GOT3 (cell line): ENCODE measurements around the gene COL17A1.

ENCODE experiments used
- DNase-seq: peaks from one replicate; lab custom pipeline; 2025; ENCODE audit warnings: mixed read lengths; lab: John Stamatoyannopoulos, UW

COL17A1 gene

DNA sequence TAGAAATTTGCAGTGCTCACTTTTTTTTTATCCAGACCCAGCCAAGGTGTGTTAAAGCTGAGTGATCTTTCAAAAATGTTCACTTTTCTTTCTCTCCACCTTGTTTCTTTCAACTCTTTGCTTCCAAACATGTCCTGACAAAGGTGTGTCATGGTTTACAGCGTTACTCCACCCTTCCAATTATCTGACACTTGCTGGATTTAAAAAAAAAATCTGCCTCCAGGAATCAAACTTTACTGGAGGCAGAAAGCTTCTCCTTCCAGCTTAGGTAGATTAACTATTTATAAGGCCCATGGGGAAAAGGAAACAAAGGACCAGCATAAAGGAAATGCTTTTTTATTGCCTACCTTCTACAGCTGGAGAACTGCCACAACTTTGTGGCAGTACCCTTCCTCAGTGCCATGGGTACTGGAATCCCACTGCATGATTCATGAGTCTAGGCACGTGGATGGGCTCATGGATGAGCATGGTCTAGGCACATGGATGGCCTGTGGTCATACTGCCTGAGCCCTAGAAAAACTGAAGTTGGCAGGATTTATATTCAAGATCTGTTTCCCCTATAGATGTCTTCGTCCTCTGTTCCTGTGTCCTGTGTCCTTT, at the start of gene COL17A1:
Gene COL17A1, minus strand, starts transcription at position 80 of the 600 bp plus-strand sequence. CDS start 5,207 bp downstream, outside the sequence.
- DNase-seq, result no peak

DNA sequence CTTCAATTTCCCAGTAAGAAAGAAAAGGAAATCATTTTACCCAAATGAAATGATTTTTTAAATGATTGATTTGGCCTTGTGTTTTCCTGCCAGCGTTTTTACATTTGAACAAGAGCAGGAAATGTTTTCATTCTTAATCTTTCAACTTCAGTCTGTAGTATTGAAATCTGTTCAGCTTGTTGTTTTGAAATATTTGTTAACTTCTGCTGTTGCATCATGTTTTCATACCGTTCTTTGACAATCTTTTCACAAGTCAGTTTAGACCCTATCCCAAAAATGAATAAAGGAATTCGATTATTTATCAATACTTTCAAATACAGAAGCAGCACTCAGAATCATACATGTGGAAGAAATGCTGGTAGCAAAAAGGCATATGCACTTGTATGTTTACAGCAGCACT, 44.4 kb upstream of the COL17A1 start:
- no peak for DNase-seq

DNA sequence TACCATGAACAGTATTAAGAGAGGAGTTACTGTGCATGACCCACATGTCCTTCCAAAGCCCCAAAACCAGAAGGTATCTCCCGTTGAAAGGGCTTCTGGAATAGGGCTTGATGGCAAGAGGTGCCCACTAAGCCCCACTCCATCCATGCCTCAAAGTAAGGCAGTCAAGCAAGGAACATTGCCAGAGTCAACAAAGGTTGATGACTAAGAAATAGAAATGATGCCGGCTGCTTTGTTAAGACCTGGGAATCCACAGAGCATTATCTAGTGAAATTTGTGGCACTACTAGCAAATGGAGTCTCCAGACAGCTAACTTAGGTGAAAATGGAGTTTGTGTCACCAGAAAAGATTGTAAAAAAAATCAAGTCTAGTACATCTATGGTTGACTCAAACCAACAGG, 42.5 kb upstream of the COL17A1 start:
- no peak for DNase-seq

DNA sequence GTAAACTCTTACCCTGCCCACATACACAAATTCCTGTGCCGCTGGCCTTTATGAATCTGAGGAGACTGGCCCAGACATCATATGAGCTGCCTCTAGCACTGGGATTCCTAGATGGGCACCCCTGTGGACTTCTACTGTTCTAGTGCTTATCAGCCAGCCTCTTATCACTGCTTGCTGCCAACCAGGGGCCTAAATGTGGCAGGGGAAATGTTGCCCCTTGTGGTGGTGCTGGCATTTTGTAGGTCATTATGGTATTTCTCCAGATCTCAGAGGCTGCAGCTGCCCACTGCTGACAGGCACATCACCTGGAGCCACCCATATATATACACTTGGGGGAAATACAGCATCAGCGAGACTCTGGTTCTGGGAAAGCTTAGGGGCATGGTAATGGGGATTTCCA, 41.7 kb upstream of the COL17A1 start:
- DNase-seq, result no peak

DNA sequence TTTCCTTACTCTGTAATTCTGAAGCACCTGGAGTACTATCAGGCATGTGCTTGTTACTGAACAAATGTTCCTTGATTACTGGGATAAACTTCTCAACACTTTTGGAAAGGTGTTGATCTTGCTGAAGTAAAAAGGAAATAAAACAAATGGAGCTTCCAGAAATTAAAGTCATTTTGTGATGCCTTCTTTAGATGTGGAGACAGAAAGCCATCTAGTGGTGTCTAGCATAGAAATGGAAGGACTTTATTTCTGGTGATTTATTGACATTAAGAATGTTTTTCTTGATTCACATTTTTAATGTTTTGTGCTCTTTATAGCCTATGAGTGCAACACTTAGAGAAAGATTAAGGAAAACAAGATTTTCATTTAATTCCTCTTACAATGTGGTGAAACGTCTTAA, 37.7 kb upstream of the COL17A1 start:
- no peak for DNase-seq

DNA sequence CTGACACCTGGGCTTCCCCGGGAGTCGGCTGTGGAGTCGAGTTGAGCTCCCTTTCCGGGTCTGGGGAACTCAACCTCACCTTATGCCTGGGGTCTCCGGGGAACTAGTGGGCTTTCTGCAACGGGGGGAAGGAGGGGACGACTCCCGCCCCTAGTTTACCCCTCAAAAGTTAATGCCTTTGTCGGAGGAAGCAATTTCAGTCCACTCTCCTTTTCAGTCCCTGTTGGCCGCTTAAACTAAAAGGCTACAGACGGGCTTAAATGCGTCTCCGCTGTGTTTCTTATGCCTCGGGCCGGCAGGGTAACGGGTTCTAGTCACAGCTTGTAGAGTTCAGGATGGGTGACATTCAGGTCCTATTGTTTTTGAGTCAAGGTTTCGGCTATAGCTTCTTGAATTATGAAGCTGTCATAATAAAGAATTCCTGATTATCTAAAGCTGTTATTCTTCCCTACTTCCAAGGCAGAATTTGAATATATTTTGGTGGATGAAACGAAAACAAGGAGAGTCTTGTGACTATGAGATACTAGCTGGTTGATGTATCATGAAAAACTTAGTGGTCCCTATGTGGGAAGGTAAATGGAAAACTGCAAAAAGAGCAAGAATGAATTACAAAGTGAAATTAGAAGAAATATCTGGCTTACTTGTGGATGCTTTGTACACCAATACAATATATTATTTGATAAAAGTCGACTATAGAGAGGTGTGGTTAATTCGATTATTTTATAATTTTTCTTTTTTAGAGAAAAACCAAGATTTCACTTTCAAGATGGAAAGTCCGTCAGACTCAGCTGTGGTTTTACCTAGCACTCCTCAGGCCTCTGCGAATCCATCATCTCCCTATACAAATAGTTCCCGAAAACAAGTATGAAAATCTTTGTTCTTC, 36.8 kb upstream of the COL17A1 start:
- no peak for DNase-seq

DNA sequence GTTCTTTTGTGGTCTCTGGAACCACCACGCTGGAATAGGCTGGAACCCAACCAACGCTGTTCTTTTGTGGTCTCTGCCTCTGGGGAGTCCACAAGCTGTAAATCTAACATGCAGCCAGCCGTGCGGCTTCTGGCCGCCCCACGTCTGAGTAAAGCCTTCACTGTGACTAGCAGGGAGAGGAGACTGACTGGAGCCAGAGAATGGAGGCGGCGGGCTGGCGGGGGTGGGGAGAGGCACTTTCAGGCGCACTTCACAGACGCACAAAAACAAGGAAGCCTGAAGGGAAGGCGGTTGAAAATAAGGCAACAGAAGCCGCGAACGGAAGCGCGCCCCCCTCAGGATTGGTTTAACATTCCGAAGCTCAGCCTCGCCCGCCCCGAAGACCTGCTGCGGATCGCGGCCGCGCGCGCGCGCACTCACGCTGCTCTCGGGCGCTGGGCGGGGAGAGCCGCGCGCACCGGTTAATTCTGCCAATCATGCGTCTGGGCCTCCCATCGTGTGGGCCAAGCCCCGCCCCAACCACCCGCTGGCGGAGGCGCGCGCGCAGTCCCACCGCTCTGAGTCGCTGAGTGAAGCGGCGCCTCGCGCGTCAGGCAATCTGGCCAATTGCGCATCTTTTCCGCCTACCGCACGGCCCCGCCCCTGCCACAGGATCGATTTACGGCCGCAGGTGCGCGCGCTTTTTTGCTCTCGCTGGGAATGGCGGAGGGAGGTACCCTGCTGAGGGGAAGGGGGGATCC, 36.0 kb upstream of the COL17A1 start, which contains the start of gene SFR1:
Gene SFR1, plus strand, starts transcription at position 687 of the 740 bp plus-strand sequence. Its CDS starts 13 bp downstream, at position 700.
- DNase-seq, result peak; percentile 92

DNA sequence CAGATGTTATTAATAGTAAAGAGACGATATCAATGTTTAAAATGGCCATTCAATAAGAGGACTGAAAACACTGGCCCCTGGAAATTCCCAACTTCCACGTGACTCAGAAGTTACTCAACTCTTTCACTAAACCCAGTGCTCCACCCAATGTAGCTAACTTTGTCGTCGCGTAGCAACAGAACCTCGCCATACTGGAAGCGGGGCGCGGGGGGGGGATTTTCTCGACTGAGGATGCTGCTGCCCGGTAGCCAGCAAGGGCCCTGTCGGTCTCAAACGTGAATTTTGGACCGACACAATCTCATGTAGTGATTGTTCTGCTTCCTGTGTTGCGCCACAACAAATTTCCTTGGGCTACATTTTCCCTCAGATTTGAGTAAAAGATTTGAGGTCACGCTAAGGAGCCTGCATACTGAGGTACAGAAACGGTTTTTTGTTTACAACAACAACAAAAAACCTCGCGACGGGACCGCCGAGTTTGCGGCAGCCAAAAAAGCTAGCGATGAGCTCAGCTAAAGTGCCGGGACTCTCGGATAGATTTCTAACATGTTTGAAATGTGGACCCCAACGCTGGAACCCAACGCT, 35.3 kb upstream of the COL17A1 start:
- DNase-seq, result peak; percentile 51

DNA sequence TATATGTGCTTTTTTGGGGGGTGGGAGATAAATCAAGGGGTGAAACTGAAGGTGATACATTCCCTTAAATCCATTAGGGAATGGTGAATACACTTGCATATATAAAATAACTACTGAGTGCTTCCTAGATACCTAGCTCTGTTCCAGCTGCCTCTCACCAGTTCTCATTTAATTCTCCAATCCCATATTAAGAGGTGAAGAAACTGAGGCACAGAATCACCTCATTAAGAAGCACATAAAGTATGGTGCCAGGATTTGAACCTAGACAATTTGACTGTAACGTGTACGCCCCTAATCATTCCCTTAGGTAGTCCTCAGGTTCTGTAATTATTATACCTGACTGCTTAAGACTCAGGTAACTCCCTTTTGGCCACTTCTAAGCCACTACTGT, 34.8 kb upstream of the COL17A1 start:
- no peak for DNase-seq

DNA sequence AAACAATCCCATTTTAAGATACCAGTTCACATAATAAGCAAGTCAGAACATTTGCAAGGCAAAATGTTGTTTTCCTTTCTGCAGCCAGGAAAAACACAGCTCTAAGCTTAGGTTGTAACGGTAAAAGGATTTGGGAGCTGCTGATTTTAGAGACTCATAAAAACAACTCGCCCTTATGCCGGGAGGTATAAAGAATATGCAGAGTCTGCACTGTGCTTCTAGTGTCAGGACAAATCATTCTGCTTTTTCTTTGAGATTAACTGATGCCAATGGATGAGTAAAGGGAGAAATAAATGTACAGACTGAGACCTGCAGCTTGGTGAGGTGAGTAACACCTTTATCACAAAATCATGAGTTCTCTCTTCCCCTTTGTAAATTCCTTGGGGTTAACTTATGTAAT, 34.3 kb upstream of the COL17A1 start:
- no peak for DNase-seq

DNA sequence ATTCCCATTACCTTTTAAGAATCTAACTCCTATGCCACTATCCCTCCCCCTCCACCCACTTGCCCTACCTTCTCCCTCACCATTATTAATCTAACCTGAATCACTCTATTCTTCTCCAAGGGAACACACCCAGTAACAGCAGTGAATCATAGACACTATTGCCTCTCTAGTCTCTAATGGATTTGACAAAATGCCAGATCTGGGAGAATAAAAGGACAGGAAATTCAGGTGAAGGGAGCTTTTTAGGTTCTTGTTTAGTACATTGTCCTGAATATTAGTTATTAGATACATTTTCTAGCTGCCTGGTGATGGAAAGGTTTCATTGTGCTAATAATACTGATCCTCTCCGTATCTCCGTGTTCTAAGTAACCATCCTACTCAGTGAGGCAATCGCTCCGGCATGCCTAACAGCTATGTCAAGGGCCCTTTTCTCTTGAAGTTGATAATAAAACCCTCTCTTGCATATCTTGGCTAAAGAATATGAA, 32.2 kb upstream of the COL17A1 start:
- DNase-seq, result no peak

DNA sequence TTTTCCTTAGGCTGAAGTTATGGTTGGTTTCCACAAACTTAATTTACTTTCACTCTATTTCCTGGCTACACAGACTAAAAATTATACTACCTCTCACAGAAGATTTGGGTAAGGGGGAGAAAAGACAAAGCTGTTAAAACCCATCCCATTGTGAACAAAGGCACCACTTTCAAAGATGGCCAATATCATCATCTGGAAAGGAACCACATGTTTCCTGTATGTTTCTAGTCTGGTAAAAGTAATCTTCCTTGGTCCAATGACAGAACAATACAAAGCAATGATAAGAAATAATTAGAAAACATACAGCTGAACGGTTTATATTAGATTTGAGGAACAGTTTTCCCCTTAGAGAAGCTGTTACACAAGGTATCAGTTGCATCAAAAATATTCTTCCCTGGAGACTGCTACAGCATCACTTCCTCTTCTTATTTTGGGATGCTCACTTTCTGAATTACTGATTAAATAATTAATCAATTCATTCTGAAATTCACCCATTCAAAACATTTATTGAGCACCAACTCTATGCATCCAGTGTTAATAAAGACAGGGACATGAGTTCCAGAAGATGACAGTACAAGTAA, 27.8 kb upstream of the COL17A1 start:
- DNase-seq, result no peak

DNA sequence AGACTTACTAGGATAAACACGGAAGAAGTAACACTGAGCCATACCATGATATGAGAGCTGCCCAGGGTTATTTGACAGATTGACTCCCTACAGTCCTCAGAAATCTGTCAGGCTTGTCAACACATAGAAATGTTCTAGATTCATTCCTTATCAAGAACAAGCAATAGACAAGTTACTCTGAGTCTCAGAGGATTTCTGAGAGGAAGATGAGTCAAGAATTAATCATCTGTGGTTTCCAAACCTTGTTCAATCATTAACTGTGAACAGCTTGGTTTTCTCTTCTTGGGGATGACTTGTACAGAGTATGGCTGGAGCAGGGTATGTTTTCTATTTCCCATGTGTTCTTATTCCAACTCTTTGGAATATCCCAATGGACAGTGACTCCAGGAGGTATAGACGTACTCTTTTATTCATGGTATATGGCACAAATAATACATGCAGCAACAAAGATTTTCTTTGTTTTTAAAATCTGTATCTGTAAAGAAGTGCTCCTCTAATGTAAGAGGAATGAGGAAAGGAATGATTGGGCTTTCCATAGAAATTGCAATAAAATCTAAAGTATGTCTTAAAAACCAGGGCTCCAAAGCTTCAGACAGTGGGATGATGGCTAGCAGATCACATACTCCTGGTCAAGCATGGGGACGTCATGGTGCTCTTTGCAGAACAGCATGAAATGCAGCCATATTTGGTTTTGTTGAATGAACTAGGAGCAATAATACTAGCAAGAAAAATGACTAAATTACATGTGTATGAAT, 24.4 kb upstream of the COL17A1 start:
- DNase-seq, result no peak

DNA sequence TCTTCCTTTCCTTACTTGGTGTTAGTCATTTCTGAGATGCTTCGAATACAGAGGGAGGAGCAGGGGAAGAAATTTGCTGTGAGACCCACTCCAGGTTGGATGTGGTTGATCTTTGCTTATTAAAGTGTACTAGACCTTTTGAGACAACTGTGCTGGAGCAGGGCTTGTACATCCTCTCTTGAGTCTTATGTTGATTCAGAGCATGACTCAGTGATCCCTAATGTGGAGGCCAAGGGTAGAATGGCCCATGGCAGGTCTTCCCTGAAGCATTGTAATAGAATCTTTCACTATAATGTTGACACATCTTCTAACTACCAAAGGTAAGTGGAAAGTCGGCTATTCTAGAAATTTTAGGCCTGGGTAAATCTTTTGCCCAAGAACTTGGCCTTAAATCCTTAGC, 19.2 kb upstream of the COL17A1 start:
- no peak for DNase-seq

DNA sequence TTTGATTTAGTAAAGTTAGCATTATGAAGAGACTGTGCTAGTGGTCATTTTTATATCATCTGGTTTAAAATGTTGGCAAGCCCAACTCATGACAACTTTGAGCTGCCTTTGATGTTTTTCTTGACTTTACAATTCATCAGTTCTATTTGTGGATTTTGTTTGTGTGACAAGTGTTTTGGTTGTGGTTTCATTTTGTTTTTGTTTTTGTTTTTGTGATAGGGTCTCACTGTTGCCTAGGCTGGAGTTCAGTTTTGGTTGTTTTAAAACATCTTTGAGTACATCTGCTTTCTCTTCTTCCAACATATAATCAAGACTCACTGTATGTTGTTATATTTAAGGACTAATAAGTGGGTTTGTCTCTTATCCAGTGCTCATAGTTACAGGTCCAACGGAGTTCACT, 18.7 kb upstream of the COL17A1 start:
- DNase-seq, result no peak

DNA sequence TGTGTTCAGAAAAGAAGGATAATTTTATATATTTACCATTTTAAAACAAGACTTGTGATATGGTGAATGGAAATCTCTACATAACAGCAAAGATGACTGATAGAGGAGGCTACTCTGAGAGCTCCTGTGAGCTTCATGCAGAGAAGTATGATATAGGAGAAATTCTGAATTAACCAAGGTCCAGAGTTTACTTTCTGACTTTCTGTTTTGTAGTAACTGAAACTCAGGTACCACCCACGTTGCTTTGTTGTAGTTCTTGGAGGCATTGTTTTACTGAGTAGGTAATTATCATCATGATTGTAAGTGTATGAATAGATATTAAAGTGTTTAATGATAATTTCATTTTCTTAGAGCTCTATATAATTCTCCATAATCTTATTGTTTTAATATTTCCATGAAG, 18.3 kb upstream of the COL17A1 start:
- no peak for DNase-seq

DNA sequence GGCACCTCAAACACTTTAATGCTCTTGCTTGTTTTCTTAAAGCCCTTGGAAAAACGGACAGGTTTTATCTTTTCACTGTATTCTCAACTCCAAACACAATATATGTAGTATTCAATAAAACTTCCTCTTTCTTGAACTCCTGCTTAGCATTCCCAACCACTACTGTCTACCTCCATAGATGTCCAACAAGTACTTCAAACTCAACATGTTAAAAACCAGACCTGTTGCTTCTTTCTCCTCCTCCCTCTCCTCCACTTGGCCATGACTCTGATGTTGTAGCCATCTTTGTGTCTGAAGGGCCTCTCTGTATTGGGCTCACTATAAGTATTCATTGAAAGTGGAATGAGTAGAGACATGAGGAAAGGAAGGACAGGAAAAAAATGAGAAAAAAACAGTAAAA, 16.2 kb upstream of the COL17A1 start:
- DNase-seq, result no peak

DNA sequence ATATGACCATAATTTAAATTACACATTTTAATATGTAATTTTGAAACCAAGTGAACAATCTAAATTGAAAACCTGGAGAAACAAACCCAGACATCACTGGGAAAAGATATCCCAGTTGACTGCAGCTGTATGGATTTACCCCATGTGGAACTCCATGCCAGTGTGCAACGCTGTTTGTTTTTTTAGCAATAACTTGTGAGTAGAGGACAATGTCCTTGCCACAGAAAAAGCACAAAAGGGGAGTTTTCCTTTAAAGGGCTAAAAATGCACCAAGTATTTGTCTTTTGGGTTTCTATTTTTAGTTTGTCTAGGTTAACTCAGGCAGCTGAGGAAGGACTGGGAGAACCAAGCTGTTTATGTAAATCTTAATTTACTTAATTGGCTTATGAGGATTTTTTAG, 15.1 kb upstream of the COL17A1 start:
- DNase-seq, result no peak

DNA sequence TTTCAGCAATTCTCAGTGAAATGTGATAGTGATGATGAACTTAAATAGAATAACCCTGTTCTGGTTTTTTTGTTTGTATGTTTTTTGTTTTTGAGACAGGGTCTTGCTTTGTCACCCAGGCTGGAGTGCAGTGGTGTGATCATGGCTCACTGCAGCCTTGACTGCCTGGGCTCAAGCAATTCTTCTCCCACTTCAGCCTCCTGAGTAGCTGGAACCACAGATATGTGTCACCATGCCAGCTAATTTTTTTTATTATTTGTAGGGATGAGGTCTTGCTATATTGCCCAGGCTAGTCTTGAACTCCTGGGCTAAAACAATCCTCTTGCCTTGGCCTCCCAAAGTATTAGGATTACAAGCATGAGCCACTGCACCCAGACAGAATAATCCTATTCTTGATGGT, 14.3 kb upstream of the COL17A1 start:
- no peak for DNase-seq

DNA sequence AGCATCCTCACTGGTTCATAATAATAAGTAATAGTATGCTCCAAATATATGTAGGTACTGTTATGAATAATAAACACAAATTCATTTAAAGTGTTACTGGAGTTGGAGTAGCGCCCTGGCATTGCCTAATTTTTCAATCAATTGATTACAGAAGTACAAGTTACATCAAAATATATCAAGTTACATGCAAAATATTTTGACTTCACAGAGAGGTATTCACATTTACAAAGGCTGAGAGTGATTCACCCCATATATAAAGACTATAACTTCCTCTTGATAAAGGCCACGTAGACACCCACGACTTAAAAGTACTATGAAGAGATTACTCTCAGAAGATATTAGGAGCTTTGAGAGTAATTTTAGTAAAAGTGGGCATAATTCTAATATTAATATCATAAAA, 13.6 kb upstream of the COL17A1 start:
- DNase-seq, result no peak

DNA sequence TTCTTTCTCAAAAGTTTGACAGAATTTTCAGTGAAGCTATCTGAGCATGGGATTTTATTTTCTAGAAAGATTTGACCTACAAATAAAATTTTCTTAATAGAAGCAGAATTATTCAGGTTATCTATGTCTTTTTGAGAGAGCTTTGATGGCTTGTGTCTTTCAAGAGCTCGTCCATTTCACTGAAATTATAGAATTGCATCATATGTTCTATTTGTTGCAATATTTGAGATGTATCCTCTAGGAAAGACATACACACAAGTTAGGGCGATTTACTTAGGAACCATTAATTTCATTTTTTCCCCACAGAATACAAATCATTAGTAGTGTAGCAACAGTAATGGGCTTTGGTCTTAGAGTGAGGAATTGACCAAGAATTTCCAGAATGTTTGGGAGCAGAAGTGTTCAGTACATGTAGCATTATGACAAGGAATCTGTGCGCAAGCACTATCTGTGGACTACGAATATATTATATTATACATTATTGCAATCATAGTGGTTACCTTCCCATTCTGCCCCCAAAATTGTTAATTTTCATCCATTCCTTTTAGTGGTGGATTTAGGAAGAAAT, 12.8 kb upstream of the COL17A1 start:
- no peak for DNase-seq
